ENCODE measurements around the gene RPUSD1. TPM values are rescaled to one million over a fixed set of nuclear protein-coding genes. Genes with fewer than 3 reads are reported as not detected.
A peak's percentile ranks its signal among the peaks of the same experiment; 100 is the strongest.

Gene RPUSD1
- total RNA-seq, 3 donors from 2014 or later (not counting 1 experiment from before 2014, with no cell fraction given): 20.8 to 31.7 (median 29.6) TPM

DNA sequence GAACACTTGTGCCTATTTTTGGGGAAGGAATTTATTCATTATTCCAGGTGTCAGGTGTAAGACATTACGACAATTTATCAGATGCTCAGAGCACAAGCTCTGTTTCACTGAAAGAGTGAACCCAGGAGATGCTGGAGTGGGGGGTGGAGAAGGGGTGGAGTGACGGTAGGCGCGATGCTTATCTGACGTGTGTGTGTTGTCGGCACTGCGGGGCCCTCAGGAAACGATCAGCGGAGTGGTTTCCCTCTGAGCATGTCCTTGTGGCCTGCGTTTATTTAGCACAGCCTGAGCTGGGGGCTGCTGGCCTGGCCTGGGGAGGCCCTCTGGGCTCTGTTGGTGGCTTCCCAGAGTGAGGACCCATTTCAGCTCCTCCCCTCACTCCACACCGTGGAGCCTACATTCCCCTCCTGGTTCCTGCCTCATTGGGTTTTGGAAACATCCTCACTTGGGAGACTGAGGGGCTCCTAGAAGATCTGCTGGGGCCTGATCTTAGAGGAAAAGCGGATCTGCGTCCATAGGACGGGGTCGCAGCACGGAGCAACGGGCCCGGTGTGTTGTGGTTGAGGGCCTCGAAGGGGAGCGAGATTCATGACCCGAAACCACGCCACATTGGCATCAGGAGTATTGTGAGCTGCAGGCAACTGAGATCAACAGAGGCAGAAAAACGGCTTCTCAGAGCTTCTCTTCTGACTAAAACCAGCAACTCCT lies 31.3 kb upstream of the RPUSD1 start:
- Histone ChIP-seq H3K4me1 (ENCODE audit: control insufficient read depth, insufficient read depth, low read length) (peaks cover 6% of the 10 kb centered on the region), H3K4me3 (ENCODE audit: low read length) (no peak overlapping the region), H3K9me3 (ENCODE audit: control insufficient read depth, insufficient read depth, low read length) (no peaks in the 10 kb centered on the region), H3K36me3 (ENCODE audit: control insufficient read depth, insufficient read depth, low read length) (no peaks in the 10 kb centered on the region), H3K27ac (ENCODE audit: low read length) (no peak overlapping the region), H3K27me3 (ENCODE audit: control insufficient read depth, insufficient read depth, low read length) (peaks cover 3% of the 10 kb centered on the region)
- whole genome bisulfite sequencing (ENCODE audit: insufficient coverage): 3% methylated on average over 23 of the region's 23 CpGs
- Mint-ChIP-seq H3K4me3 (no peak overlapping the region), H3K9me3 (no peaks in the 10 kb centered on the region), H3K27ac (no peak overlapping the region), H3K36me3 (no peaks in the 10 kb centered on the region), H3K4me1 (no peaks in the 10 kb centered on the region), H3K27me3 (ENCODE audit: low read depth in 2 of 2) (peaks cover 0 to 9% of the 10 kb centered on the region in 2 donors)
- ATAC-seq (peak in 2 of 3 donors; percentile 57 to 79), DNase-seq (peak in 1 of 2 donors; percentile 57)
- TF ChIP-seq, protein P1, sequence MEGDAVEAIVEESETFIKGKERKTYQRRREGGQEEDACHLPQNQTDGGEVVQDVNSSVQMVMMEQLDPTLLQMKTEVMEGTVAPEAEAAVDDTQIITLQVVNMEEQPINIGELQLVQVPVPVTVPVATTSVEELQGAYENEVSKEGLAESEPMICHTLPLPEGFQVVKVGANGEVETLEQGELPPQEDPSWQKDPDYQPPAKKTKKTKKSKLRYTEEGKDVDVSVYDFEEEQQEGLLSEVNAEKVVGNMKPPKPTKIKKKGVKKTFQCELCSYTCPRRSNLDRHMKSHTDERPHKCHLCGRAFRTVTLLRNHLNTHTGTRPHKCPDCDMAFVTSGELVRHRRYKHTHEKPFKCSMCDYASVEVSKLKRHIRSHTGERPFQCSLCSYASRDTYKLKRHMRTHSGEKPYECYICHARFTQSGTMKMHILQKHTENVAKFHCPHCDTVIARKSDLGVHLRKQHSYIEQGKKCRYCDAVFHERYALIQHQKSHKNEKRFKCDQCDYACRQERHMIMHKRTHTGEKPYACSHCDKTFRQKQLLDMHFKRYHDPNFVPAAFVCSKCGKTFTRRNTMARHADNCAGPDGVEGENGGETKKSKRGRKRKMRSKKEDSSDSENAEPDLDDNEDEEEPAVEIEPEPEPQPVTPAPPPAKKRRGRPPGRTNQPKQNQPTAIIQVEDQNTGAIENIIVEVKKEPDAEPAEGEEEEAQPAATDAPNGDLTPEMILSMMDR (IDR thresholded peaks at IDR 0.05): no peak
- intact Hi-C loops (cut with micrococcal nuclease): no loop called here

DNA sequence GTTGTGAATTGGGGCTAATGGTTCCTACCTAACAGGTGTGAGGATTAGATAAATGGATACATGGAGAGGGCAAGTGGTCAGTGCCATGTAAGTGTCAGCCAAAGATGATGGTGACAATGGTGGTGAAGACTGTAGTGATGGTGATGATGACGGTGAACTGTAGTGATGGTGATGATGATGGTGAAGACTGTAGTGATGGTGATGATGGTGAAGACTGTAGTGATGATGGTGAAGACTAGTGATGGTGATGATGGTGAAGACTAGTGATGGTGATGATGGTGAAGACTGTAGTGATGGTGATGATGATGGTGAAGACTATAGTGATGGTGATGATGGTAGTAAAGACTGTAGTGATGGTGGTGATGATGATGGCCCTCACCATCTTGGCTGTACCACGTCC lies 30.4 kb upstream of the RPUSD1 start:
- Mint-ChIP-seq H3K9me3 (no peaks in the 10 kb centered on the region), H3K4me1 (no peaks in the 10 kb centered on the region), H3K27ac (no peak overlapping the region), H3K4me3 (no peak overlapping the region), H3K36me3 (no peaks in the 10 kb centered on the region), H3K27me3 (ENCODE audit: low read depth in 2 of 2) (peaks cover 0 to 12% of the 10 kb centered on the region in 2 donors)
- no peak overlapping the region for H3K4me3 ChIP-seq (ENCODE audit: low read length)
- peaks cover 6% of the 10 kb centered on the region for H3K4me1 ChIP-seq (ENCODE audit: control insufficient read depth, insufficient read depth, low read length)
- WGBS (ENCODE audit: insufficient coverage): 83% methylated on average over 2 of the region's 2 CpGs
- TF ChIP-seq, protein P1 (IDR thresholded peaks at IDR 0.05): no peak
- H3K27ac ChIP-seq (ENCODE audit: low read length): no peak overlapping the region
- peak in 1 of 3 donors; percentile 52 for ATAC-seq
- peaks cover 8% of the 10 kb centered on the region for H3K27me3 ChIP-seq (ENCODE audit: control insufficient read depth, insufficient read depth, low read length)
- H3K9me3 ChIP-seq (ENCODE audit: control insufficient read depth, insufficient read depth, low read length): no peaks in the 10 kb centered on the region
- H3K36me3 ChIP-seq (ENCODE audit: control insufficient read depth, insufficient read depth, low read length): no peaks in the 10 kb centered on the region
- no peak for DNase-seq
- intact Hi-C loops (cut with micrococcal nuclease): no loop called here

DNA sequence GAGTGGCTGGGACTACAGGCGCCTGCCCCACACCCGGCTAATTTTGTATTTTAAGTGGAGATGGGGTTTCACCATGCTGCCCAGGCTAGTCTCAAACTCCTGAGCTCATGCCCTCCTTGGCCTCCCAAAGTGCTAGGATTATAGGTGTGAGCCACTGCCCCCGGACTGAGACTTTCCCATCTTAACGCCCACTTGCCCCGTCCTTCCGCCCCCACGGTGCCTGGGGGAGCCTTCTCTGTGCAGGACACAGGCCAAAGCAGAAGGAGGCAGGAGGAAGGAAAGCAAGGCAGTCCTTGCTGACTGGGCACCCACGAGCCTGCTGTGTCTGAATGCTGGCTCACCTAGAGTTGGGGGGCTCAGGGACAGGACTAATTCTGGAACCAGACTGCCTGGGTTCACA lies 30.0 kb upstream of the RPUSD1 start:
- H3K4me1 Mint-ChIP-seq: peaks cover 0 to under 1% of the 10 kb centered on the region in 2 donors
- Histone ChIP-seq H3K9me3 (ENCODE audit: control insufficient read depth, insufficient read depth, low read length) (no peaks in the 10 kb centered on the region), H3K4me3 (ENCODE audit: low read length) (no peak overlapping the region), H3K36me3 (ENCODE audit: control insufficient read depth, insufficient read depth, low read length) (no peaks in the 10 kb centered on the region), H3K27me3 (ENCODE audit: control insufficient read depth, insufficient read depth, low read length) (peaks cover 11% of the 10 kb centered on the region), H3K4me1 (ENCODE audit: control insufficient read depth, insufficient read depth, low read length) (peaks cover 9% of the 10 kb centered on the region), H3K27ac (ENCODE audit: low read length) (no peak overlapping the region)
- DNase-seq (no peak), ATAC-seq (no peak)
- H3K4me3 Mint-ChIP-seq: no peak overlapping the region
- no peaks in the 10 kb centered on the region for H3K9me3 Mint-ChIP-seq
- TF ChIP-seq, protein P1 (IDR thresholded peaks at IDR 0.05): no peak
- no peak overlapping the region for H3K27ac Mint-ChIP-seq
- H3K36me3 Mint-ChIP-seq: no peaks in the 10 kb centered on the region
- WGBS (ENCODE audit: insufficient coverage): 88% methylated on average over 8 of the region's 8 CpGs
- intact Hi-C loops (cut with micrococcal nuclease): no loop called here
- peaks cover 1 to 12% of the 10 kb centered on the region in 2 donors for H3K27me3 Mint-ChIP-seq (ENCODE audit: low read depth in 2 of 2)
